HepG2 (cell line): ENCODE data around the gene OR8D4. TPM values are rescaled to one million over a fixed set of nuclear protein-coding genes. Genes with fewer than 3 reads are reported as not detected.

Experiments
- ATAC-seq: fragments of 200-7000 bp; cut with Tn5 transposase; 3 replicates; pipeline ENCODE4 v1.9.1; 2020; ENCODE audit warnings: mild to moderate bottlenecking, moderate library complexity
- BruUV-seq: library from RNA; stranded (reverse); fragments of 400-500 nt; replicated peaks from 2 replicates; lab custom pipeline; 2021; lab: Mats Ljungman, UMichigan
- CTCF ChIA-PET: fragments of 300-600 bp; formaldehyde crosslinking; extraction: SDS; loops from one replicate; lab custom pipeline; 2021; ENCODE audit warnings: low total read pairs, inconsistent platforms, low intra/inter-chr PET ratio; lab: Yijun Ruan, JAX
- POLR2A ChIA-PET: fragments of 350-600 bp; sonication (Branson Sonifier 250); formaldehyde crosslinking; loops from one replicate; lab custom pipeline; 2020; ENCODE audit warnings: antibody characterized with exemption, inconsistent platforms; lab: Yijun Ruan, JAX
- DNase-seq: peaks from one replicate; pipeline ENCODE4 v3.0.0-alpha.2; 2015; ENCODE audit warnings: low spot score
- FAIRE-seq: peaks from 3 replicates; lab custom pipeline; 2011; peaks lifted over from hg19 to GRCh38; lab: Jason Lieb, UNC
- H2AFZ ChIP-seq: one replicate; pipeline ENCODE4 v1.6.1; 2011; ENCODE audit warnings: low read length, inconsistent platforms
- H3K27ac ChIP-seq: fragments of 300-600 bp; 3 replicates; pipeline ENCODE4 v1.8.0; 2011; ENCODE audit warnings: mixed run types, mild to moderate bottlenecking, mixed read lengths, low read length, inconsistent platforms; ENCODE audit not compliant: insufficient read depth; ENCODE audit errors: extremely low read length
- H3K27me3 ChIP-seq, 2 experiments: fragments of 200-600 bp in 1 of 2; 2 replicates in 1 of 2; 3 replicates in 1 of 2; pipeline versions ENCODE4 v1.6.0 to v1.8.0; 2011; ENCODE audit warnings: low read length in 2 of 2, mild to moderate bottlenecking in 2 of 2, moderate library complexity in 2 of 2, inconsistent platforms in 1 of 2; ENCODE audit not compliant: insufficient read depth in 2 of 2, control insufficient read depth in 1 of 2
- H3K36me3 ChIP-seq, 2 experiments: fragments of 200-600 bp in 1 of 2; replicated peaks in 1 of 2; 2 replicates in 1 of 2; 3 replicates in 1 of 2; pipeline versions ENCODE4 v1.5.1 to v1.8.0; 2011; ENCODE audit warnings: low read length in 2 of 2, inconsistent platforms in 1 of 2; ENCODE audit not compliant: insufficient read depth in 2 of 2, control insufficient read depth in 1 of 2
- H3K4me1 ChIP-seq: 2 replicates; pipeline ENCODE4 v1.5.1; 2012; ENCODE audit warnings: low read length, inconsistent platforms; ENCODE audit not compliant: insufficient read depth
- H3K4me2 ChIP-seq: 2 replicates; pipeline ENCODE4 v1.6.0; 2011; ENCODE audit warnings: low read depth, low read length, inconsistent platforms
- H3K4me3 ChIP-seq, 3 experiments: fragments of 200-600 bp in 1 of 3; sonication (generic), shearing (Covaris generic) in 1 of 3; replicated peaks in 1 of 3; 2 replicates each; pipeline ENCODE4 v1.5.1; 2011 to 2016; ENCODE audit warnings: low read length in 3 of 3, inconsistent platforms in 2 of 3, low read depth in 2 of 3, mild to moderate bottlenecking in 2 of 3, control low read depth in 1 of 3, mixed read lengths in 1 of 3; ENCODE audit not compliant: insufficient read depth in 1 of 3
- H3K79me2 ChIP-seq: one replicate; pipeline ENCODE4 v1.6.1; 2011; ENCODE audit warnings: low read length, inconsistent platforms; ENCODE audit not compliant: insufficient read depth
- H3K9ac ChIP-seq: 2 replicates; pipeline ENCODE4 v1.6.0; 2011; ENCODE audit warnings: mild to moderate bottlenecking, low read depth, low read length, inconsistent platforms; ENCODE audit not compliant: insufficient read depth
- H3K9me3 ChIP-seq: 2 replicates; pipeline ENCODE4 v1.5.1; 2012; ENCODE audit warnings: mild to moderate bottlenecking, low read length
- H4K20me1 ChIP-seq: 2 replicates; pipeline ENCODE4 v1.6.0; 2011; ENCODE audit warnings: inconsistent platforms, mild to moderate bottlenecking, low read length, moderate library complexity; ENCODE audit not compliant: insufficient read depth
- EHMT2 ChIP-seq: fragments of 200-600 bp; sonication (generic); IDR thresholded peaks from 2 replicates; pipeline ENCODE4 v1.7.0; 2017; ENCODE audit warnings: antibody characterized with exemption, low read depth, low read length, borderline replicate concordance
- HOXA9 ChIP-seq: sonication (generic); formaldehyde crosslinking; IDR thresholded peaks from 2 replicates; pipeline ENCODE4 v1.8.1; 2022; ENCODE audit warnings: missing genetic modification reagents, mild to moderate bottlenecking, moderate library complexity, borderline replicate concordance
- KLF6 ChIP-seq: IDR thresholded peaks from 2 replicates; pipeline ENCODE4 v1.8.0; 2016; ENCODE audit warnings: missing biosample characterization, missing genetic modification reagents
- NCOA2 ChIP-seq: sonication (generic); formaldehyde crosslinking; IDR thresholded peaks from 2 replicates; pipeline ENCODE4 v1.8.0; 2022; ENCODE audit warnings: inconsistent platforms
- PAWR ChIP-seq: sonication (generic); formaldehyde crosslinking; IDR thresholded peaks from 2 replicates; pipeline ENCODE4 v1.4.0; 2020; ENCODE audit warnings: missing genetic modification reagents, mild to moderate bottlenecking, borderline replicate concordance
- SKIL ChIP-seq: sonication (generic); formaldehyde crosslinking; IDR thresholded peaks from 2 replicates; pipeline ENCODE4 v1.8.0; 2022; ENCODE audit warnings: missing genetic modification reagents, mild to moderate bottlenecking, moderate library complexity, borderline replicate concordance
- ZBTB46 ChIP-seq: sonication (generic); formaldehyde crosslinking; IDR thresholded peaks from 2 replicates; pipeline ENCODE4 v1.4.0; 2020; ENCODE audit warnings: mild to moderate bottlenecking, missing genetic modification reagents, borderline replicate concordance
- WGBS: methylation state at CpG from one replicate; pipeline ENCODE4 v1.1.6; 2017; ENCODE audit warnings: low lambda C conversion rate; 5-methylcytosine and 5-hydroxymethylcytosine counted together
- in situ Hi-C: cut with HindIII; loops from 2 replicates; pipeline ENCODE4 v1.10.0; 2017; ENCODE audit warnings: low pct_unique_long_range_greater_than_20kb; ENCODE audit not compliant: extremely low pct_ligation_motif_present
- intact Hi-C: fragments of 100-400 bp; cut with micrococcal nuclease; formaldehyde crosslinking; loops from one replicate; pipeline ENCODE4 v1.10.0; 2022; ENCODE audit not compliant: unreplicated experiment
- polyA plus RNA-seq, 8 experiments: library from polyadenylated mRNA; depleted of rRNA in 3 of 8; stranded (reverse) in 7 of 8; unstranded in 1 of 8; fragments of >200 nt; fragmentation: Illumina TruSeq in 4 of 8; extraction: Trizol in 4 of 8; gene quantifications; 2 replicates each; pipeline versions ENCODE4 v1.2.1 to v1.2.3, GENCODE V29; 2011 to 2016; ENCODE audit warnings: low read depth in 4 of 8, missing spikeins in 1 of 8, mixed read lengths in 1 of 8; ENCODE audit not compliant: insufficient read depth in 1 of 8
- total RNA-seq, 5 experiments: library from RNA; depleted of rRNA; stranded (reverse); fragments of >200 nt; fragmentation: Illumina TruSeq; extraction: Trizol; gene quantifications; 2 replicates each; pipeline ENCODE4 v1.2.3, GENCODE V29; 2016; ENCODE audit warnings: low read depth in 1 of 5
- TF ChIP-seq, protein P1 (sequence below): sonication (generic); formaldehyde crosslinking; IDR thresholded peaks from 2 replicates; pipeline ENCODE4 v1.5.0; 2020; ENCODE audit warnings: missing genetic modification reagents, mild to moderate bottlenecking, borderline replicate concordance
- TF ChIP-seq, protein P2 (sequence below): sonication (generic); formaldehyde crosslinking; conservative IDR thresholded peaks from 2 replicates; pipeline ENCODE4 v1.8.1; 2023; ENCODE audit warnings: missing genetic modification reagents

Gene OR8D4
- total and polyA plus RNA-seq, 2 of the 13 experiments (the other 11 are each of a cell fraction or from before 2014, with no cell fraction given), result not detected

GRCh38 chr11:123885570-123885969, 16.4 kb upstream of the OR8D4 start, which contains the start of gene TMEM225:
Gene TMEM225, minus strand, starts transcription at chr11:123885670. Its CDS starts 245 bp downstream, at chr11:123885425.
- ATAC-seq, result no peak
- FAIRE-seq, result no peak
- no peak for DNase-seq
- H3K4me3 ChIP-seq, result no peak within 1 kb of the TSS
- no peak within 1 kb of the TSS for H3K4me2 ChIP-seq
- in situ Hi-C loops, result no loop called here
- 30% methylated on average over 3 of the region's 3 CpGs for WGBS
- H3K79me2 ChIP-seq, result no peaks in the 10 kb centered on the region
- no peak within 1 kb of the TSS for H3K27ac ChIP-seq
- POLR2A ChIA-PET, result no interaction called here
- intact Hi-C loops, result no loop called here
- H3K9me3 ChIP-seq, result no peaks in the 10 kb centered on the region
- TF ChIP-seq, protein P1, sequence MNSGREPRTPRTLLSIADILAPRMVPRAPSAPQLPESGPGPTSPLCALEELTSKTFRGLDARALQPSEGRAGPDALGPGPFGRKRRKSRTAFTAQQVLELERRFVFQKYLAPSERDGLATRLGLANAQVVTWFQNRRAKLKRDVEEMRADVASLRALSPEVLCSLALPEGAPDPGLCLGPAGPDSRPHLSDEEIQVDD (CRISPR knock-in tag), result no peak
- no peaks in the 10 kb centered on the region for H3K4me1 ChIP-seq
- CTCF ChIA-PET, result no interaction called here
- BruUV-seq, result no TSS peak
- no peaks in the 10 kb centered on the region for H3K36me3 ChIP-seq
- H3K27me3 ChIP-seq, result no peaks in the 10 kb centered on the region
- no peak within 1 kb of the TSS for H3K9ac ChIP-seq
- no peak within 1 kb of the TSS for H2AFZ ChIP-seq
- H4K20me1 ChIP-seq, result no peaks in the 10 kb centered on the region

- POLR2A ChIA-PET, result no interaction called here
- Histone ChIP-seq H3K4me2 (no peak overlapping the region), H3K4me1 (no peaks in the 10 kb centered on the region), H4K20me1 (no peaks in the 10 kb centered on the region), H3K79me2 (no peaks in the 10 kb centered on the region), H3K9me3 (no peaks in the 10 kb centered on the region), H3K36me3 (no peaks in the 10 kb centered on the region), H3K9ac (no peak overlapping the region), H3K27ac (no peak overlapping the region), H3K4me3 (no peak overlapping the region), H3K27me3 (no peaks in the 10 kb centered on the region; a peak in 1 of 5 replicates), H2AFZ (no peak overlapping the region)
- CTCF ChIA-PET, result no interaction called here
- FAIRE-seq, result no peak
- TF ChIP-seq NCOA2 (no peak), PAWR (no peak), EHMT2 (no peak), HOXA9 (CRISPR knock-in tag) (no peak), KLF6 (CRISPR knock-in tag) (no peak), SKIL (no peak), ZBTB46 (CRISPR knock-in tag) (no peak)
- TF ChIP-seq, protein P2, sequence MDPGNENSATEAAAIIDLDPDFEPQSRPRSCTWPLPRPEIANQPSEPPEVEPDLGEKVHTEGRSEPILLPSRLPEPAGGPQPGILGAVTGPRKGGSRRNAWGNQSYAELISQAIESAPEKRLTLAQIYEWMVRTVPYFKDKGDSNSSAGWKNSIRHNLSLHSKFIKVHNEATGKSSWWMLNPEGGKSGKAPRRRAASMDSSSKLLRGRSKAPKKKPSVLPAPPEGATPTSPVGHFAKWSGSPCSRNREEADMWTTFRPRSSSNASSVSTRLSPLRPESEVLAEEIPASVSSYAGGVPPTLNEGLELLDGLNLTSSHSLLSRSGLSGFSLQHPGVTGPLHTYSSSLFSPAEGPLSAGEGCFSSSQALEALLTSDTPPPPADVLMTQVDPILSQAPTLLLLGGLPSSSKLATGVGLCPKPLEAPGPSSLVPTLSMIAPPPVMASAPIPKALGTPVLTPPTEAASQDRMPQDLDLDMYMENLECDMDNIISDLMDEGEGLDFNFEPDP (CRISPR knock-in tag), result no peak
- ATAC-seq, result no peak
- no peak for DNase-seq
- intact Hi-C loops, result no loop called here
- in situ Hi-C loops, result no loop called here
- BruUV-seq, result no TSS peak
Observed at GRCh38 chr11:123892031-123892430, 9.9 kb upstream of the OR8D4 start.
